GM21723 (cell line): ENCODE data around the gene TRIM34.
A peak's percentile ranks its signal among the peaks of the same experiment; 100 is the strongest.
"Not testable (repeated sequence)": the region's sequence is repeated elsewhere in the genome, so short reads cannot be mapped to it uniquely, and the experiment has no call there.

Experiments used
- ATAC-seq: cut with Tn5 transposase; IDR thresholded peaks from one replicate; pipeline ENCODE4 v1.9.1; 2021; ENCODE audit warnings: mild to moderate bottlenecking, moderate library complexity; ENCODE audit not compliant: unreplicated experiment

TRIM34 gene

GRCh38 chr11:5624489-5625279 is at the start of gene TRIM34:
Gene TRIM34, plus strand, starts transcription at chr11:5625001. Its CDS starts 7,331 bp downstream, at chr11:5632332.
- peak; percentile 98 for ATAC-seq

GRCh38 chr11:5575152-5575551 is 49.6 kb upstream of the TRIM34 start:
- no peak for ATAC-seq

GRCh38 chr11:5577101-5577500 is 47.7 kb upstream of the TRIM34 start:
- no peak for ATAC-seq

GRCh38 chr11:5580577-5580976 is 44.2 kb upstream of the TRIM34 start, which contains the start of gene OR52B6:
Gene OR52B6, plus strand, starts transcription at chr11:5580877. Its CDS starts 0 bp downstream, at chr11:5580877.
- ATAC-seq = no peak

- no peak for ATAC-seq
Measured at GRCh38 chr11:5581014-5581413, 43.8 kb upstream of the TRIM34 start.

GRCh38 chr11:5584458-5584857 is 40.3 kb upstream of the TRIM34 start:
- ATAC-seq = not testable (repeated sequence)

- not testable (repeated sequence) for ATAC-seq
Measured at GRCh38 chr11:5589906-5590305, 34.9 kb upstream of the TRIM34 start.

- ATAC-seq = no peak
Measured at GRCh38 chr11:5591613-5592012, 33.2 kb upstream of the TRIM34 start.

- ATAC-seq = no peak
Measured at GRCh38 chr11:5592615-5593014, 32.2 kb upstream of the TRIM34 start.

GRCh38 chr11:5593146-5593545 is 31.7 kb upstream of the TRIM34 start:
- no peak for ATAC-seq

- ATAC-seq = no peak
Measured at GRCh38 chr11:5596607-5597201, 28.1 kb upstream of the TRIM34 start, which contains the start of gene TRIM6. Gene TRIM6, plus strand, starts transcription at chr11:5596637. Its CDS starts 261 bp downstream, at chr11:5596898.

- no peak for ATAC-seq
Measured at GRCh38 chr11:5597953-5598352, 26.8 kb upstream of the TRIM34 start.

- ATAC-seq = peak; percentile 91
Measured at GRCh38 chr11:5600374-5600851, 24.4 kb upstream of the TRIM34 start.

GRCh38 chr11:5602791-5603190 is 22.0 kb upstream of the TRIM34 start:
- not testable (repeated sequence) for ATAC-seq

- ATAC-seq = no peak
Measured at GRCh38 chr11:5603326-5603725, 21.5 kb upstream of the TRIM34 start.

- no peak for ATAC-seq
Measured at GRCh38 chr11:5604896-5605295, 19.9 kb upstream of the TRIM34 start.

- no peak for ATAC-seq
Measured at GRCh38 chr11:5605849-5606248, 19.0 kb upstream of the TRIM34 start.

- no peak for ATAC-seq
Measured at GRCh38 chr11:5608808-5609207, 16.0 kb upstream of the TRIM34 start.

- ATAC-seq = no peak
Measured at GRCh38 chr11:5610446-5610845, 14.4 kb upstream of the TRIM34 start.

- ATAC-seq = no peak
Measured at GRCh38 chr11:5611627-5612026, 13.2 kb upstream of the TRIM34 start.

GRCh38 chr11:5618807-5619206 is 6.0 kb upstream of the TRIM34 start:
- no peak for ATAC-seq
